ENCODE measurements around the gene HMSD.

Gene HMSD

DNA sequence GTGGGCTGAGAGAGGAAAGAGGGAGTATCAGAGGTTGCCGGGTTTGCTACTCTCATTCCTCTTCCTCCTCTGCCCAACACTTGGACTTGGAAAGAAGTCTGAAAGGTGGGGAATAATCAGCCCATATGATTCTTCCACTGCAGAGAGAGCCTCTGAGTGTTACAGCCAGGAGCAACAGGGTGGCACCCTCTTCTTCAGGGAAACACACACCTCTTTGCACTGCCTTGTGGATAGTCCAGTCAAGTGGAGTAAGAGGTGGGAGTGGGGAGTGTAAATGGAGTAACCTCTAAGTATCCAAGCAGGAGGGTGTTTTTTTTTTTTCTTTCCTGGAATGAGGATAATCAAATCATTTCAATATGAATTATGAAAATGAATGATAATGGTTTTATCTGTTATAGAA, 11.8 kb downstream of the HMSD start:
- DNase-seq = no peak

GRCh38 chr18:63961435-63961980, 12.4 kb downstream of the HMSD start:
- no peak for DNase-seq

DNA sequence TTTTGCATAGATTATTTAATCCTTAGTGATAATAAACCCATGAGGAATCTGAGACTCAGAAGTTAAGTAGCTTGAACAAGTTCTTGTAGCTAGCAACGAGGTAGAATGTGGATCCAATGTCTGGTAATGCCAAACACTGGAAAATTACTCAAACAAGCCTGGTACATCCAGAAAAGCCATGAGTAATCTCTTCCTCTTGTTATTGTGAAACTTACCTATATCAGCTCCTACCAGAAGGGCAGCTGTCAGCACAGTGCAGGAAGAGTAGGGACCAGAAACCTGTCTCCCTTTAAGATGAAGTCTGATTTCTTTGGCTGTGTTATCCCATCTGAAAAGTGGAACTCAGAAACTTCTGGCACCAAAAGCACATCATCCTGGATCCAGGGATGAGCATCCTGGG, 13.0 kb downstream of the HMSD start:
- no peak for DNase-seq

GRCh38 chr18:63963615-63964256, 14.6 kb downstream of the HMSD start:
- peak; percentile 12 for DNase-seq

DNA sequence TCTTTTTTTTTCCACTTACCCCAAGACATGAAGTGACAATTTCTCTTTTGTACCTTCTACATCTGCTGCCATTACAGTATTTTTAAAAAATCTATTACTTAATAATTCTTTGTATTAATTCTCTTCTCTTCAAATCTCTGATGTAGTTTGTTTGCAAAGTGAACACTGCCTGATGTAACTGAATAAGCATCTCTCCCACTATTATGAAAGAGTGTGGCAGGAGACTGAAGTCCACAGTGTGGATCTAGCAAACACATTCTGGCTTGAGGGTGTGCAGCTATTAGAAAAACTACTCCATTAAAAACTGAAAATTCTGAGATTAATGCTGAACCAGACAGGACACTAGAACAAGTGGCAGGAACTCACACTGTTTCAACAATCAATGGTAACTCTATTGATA, 15.8 kb downstream of the HMSD start:
- DNase-seq = no peak

- no peak for DNase-seq
Observed at GRCh38 chr18:63965716-63966330, 16.7 kb downstream of the HMSD start.

- DNase-seq = peak; percentile 51
Observed at GRCh38 chr18:63969942-63970808, 21.1 kb downstream of the HMSD start, which contains the start of gene SERPINB8. Gene SERPINB8, plus strand, starts transcription at chr18:63970081. Its CDS starts 8,228 bp downstream, at chr18:63978309.

DNA sequence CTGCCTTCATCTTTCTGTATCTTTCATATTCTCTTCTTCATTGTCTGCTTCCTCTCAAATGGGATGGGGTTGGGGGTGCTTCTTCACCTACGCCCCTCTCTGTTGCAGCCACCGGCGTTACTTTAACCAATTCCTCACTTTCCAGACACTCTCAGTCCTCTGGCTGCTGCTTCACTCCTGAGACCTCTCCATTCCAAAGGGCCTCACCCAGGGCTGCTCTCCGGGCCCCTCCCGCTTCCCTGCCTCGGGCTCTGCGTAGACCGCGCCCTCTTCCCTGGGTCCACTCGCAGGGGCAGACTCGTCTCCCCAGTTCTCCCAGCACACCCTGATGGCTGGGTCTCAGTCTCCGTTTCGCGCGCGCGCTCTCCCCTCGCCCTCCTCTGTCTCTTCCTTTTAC, 21.7 kb downstream of the HMSD start:
- DNase-seq = no peak

- no peak for DNase-seq
Observed at GRCh38 chr18:63971320-63972001, 22.4 kb downstream of the HMSD start.

DNA sequence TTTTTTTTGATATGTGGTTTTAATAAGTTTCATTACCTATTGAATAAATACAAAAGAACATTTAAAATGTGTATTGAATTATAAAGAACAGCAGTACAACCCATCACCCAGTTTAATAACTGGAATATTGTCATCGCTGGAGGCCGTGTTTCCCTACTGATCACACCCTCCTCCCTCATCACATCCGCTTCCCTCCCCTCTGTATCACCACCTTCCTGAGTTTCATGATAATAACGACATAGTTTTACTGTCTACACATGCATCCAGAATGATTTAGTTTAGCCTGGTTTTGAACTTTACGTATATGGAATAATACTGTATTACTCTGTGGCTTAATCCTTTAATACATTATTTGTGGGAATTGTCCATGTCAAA, 22.9 kb downstream of the HMSD start:
- DNase-seq = no peak

DNA sequence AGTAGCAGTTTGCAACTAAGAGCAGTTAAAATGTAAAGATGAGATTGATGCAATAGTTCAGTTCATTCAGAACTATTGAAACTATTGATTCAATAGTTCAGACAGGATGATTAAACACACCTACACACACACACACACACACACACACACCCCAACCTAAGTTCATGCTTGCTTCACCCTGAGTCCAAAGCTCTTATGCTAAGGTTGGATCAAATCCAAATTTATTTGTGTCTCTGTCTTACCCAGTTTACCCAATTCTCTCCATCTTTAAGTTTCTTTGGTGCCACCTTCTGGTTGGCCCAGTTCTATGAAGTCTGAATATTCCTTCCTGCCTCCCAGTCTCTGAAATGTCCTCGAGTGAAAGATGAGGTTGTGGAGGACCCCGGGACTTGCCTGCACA, 25.9 kb downstream of the HMSD start:
- no peak for DNase-seq

DNA sequence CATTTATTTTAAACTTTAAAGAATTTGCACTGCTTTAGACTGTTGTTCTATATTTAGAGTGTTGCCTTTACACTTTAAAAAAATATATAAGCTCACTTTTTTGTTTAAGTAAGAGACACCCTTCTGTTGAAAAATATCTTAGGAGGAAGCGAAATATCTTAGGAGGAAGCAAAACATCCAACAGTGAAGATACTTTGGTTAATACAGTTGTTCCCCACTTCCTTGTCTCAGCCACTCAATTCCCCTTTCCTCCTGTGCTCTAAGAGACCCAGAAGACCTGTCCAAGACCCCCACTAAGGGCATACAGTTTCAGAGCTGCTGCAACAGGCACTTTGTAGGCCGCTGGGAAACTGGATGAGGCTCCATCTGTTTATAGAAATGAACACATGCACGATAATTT, 26.5 kb downstream of the HMSD start:
- no peak for DNase-seq

GRCh38 chr18:63977040-63977439, 27.9 kb downstream of the HMSD start:
- DNase-seq = no peak

GRCh38 chr18:63979409-63979920, 30.4 kb downstream of the HMSD start:
- DNase-seq = no peak

DNA sequence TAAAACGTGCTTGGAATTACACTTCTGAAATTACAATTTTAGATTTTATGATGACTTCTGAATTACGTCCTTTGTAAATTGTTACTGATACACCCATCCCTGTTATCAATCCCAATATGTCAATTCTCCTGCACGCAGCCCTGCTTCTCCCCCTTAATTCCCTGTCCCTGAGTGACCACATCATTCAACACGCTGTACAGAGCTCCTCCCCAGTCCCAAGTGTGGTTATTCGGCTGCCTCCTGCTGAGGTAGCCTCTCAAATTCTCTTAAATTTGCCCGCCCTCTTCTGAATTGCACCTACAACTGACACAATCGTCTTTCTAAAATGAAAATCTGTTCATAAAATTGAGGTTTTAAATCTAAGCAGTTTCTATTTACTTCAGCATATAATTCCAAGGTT, 30.9 kb downstream of the HMSD start:
- no peak for DNase-seq

GRCh38 chr18:63980896-63981460, 31.9 kb downstream of the HMSD start:
- no peak for DNase-seq

DNA sequence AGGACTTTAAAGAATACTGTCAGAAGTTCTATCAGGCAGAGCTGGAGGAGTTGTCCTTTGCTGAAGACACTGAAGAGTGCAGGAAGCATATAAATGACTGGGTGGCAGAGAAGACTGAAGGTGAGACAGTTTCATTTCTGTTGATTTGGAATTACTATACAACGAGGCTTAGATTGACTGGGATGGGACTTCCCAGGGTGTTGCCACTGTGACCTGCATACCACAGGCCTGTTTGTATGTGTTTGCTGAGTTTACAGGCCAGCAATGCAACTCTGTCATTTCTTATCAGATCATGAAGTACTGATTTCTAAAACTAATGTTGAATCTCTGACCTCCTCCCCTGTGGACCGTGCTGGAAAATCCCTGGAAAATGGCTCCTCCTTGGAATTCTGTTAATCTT, 32.6 kb downstream of the HMSD start:
- DNase-seq = no peak

DNA sequence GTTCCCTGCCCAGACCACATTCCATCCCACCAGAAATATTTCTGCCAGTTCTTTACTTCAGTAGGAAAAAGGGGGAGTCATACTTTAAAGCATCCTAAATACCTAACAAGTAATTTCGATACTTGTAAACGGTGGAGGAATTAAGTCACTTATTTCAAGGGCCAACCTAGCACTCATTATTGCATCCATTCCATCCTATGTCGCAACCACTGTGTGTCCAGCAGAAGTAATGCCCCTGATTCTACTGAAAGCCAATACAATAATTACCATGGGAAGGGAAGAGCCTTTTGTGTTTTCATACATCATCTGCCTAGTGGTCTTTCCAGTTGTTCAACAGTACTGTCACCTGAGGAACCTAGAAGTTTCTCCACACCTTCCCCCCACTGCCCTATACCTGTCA, 33.3 kb downstream of the HMSD start:
- DNase-seq = no peak

DNA sequence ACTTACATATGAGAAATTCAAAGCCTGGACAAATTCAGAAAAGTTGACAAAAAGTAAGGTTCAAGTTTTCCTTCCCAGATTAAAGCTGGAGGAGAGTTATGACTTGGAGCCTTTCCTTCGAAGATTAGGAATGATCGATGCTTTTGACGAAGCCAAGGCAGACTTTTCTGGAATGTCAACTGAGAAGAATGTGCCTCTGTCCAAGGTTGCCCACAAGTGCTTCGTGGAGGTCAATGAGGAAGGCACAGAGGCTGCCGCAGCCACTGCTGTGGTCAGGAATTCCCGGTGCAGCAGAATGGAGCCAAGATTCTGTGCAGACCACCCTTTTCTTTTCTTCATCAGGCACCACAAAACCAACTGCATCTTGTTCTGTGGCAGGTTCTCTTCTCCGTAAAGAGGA, 37.8 kb downstream of the HMSD start:
- no peak for DNase-seq

- DNase-seq = no peak
Observed at GRCh38 chr18:63987743-63988142, 38.6 kb downstream of the HMSD start.

DNA sequence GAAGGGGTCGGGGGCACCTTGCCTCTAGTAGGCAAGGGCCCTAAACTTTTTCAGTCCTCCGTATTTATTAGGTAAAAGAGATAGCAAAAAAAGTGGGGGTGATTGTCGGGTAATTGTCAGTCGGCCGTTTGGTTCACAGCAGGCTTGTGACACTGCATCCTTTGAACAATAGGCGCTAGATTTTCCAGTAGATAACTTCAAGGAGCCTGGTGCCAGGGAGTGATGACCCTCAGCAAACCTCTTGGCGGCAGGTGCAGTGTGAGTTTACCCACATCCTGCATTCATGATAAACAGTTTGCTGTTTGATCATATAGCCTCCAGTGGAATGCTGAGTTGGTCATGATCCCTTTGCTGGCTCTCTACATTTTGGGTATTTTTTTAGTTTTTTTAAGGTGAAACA, 43.6 kb downstream of the HMSD start:
- no peak for DNase-seq

DNA sequence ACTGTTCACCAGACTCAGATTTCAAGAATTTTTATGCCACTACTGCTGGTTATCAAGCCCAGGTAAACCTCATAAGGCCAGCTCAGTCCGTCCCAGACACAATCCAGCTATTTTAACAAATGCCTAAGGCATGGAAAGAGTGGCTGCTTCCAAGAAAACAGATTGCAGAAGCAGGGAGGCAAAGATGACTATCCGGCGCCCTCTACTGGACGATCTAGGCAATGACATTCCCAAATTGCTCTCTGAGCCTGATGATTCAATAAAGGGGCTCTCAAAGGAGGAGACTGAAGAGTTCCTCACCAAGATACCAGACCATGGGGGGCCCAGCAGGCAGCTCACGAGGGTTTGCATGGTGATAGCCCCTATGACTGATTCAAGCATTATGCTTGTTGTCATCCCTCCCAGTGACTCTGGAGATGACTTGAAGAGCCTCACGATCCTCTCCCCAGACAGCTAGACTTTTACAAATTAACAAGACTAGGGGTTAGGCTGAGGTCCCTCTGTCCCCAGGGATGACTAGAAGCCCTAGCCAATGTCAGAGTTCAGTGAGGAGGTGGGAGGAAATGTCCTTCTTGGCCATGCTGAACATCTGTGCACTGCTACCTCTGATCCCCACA, 45.8 kb downstream of the HMSD start:
- no peak for DNase-seq
